Stimulated activated CD8-positive, alpha-beta memory T cell treated with anti-CD3 and anti-CD28 coated beads, Interleukin-15, amount 100 ng/mL, for 4 hours (primary cell): ENCODE measurements around the gene ENOX1.

ENCODE experiments used
- DNase-seq, 2 donors: peaks; one replicate each; pipeline ENCODE4 v3.0.0-alpha.2; 2020; ENCODE audit warnings: low read depth in 2 of 2

The ENOX1 gene

GRCh38 chr13:43785650-43786471, 911 bp downstream of the ENOX1 start:
- no peak for DNase-seq

GRCh38 chr13:43785261-43785649, 1.5 kb downstream of the ENOX1 start:
- DNase-seq: no peak

GRCh38 chr13:43784496-43784895, 2.3 kb downstream of the ENOX1 start:
- no peak for DNase-seq

- no peak for DNase-seq
Observed at GRCh38 chr13:43783820-43784219, 3.0 kb downstream of the ENOX1 start.

GRCh38 chr13:43782686-43783085, 4.1 kb downstream of the ENOX1 start:
- DNase-seq: no peak

- DNase-seq: no peak
Observed at GRCh38 chr13:43780666-43781065, 6.1 kb downstream of the ENOX1 start.

- DNase-seq: no peak
Observed at GRCh38 chr13:43776501-43777079, 10.2 kb downstream of the ENOX1 start.

- DNase-seq: no peak
Observed at GRCh38 chr13:43776006-43776405, 10.8 kb downstream of the ENOX1 start.

GRCh38 chr13:43773602-43774001, 13.2 kb downstream of the ENOX1 start:
- no peak for DNase-seq

GRCh38 chr13:43770871-43771270, 15.9 kb downstream of the ENOX1 start:
- no peak for DNase-seq

GRCh38 chr13:43769529-43769928, 17.2 kb downstream of the ENOX1 start:
- DNase-seq: no peak

GRCh38 chr13:43767341-43767931, 19.3 kb downstream of the ENOX1 start:
- no peak for DNase-seq

GRCh38 chr13:43766725-43767124, 20.0 kb downstream of the ENOX1 start:
- DNase-seq: no peak

- DNase-seq: no peak
Observed at GRCh38 chr13:43764349-43764748, 22.4 kb downstream of the ENOX1 start.

- DNase-seq: no peak
Observed at GRCh38 chr13:43763143-43763759, 23.5 kb downstream of the ENOX1 start.

- DNase-seq: no peak
Observed at GRCh38 chr13:43761616-43762315, 25.0 kb downstream of the ENOX1 start.

- DNase-seq: no peak
Observed at GRCh38 chr13:43760257-43760656, 26.5 kb downstream of the ENOX1 start.

GRCh38 chr13:43758834-43759233, 27.9 kb downstream of the ENOX1 start:
- DNase-seq: no peak

- no peak for DNase-seq
Observed at GRCh38 chr13:43757266-43757665, 29.5 kb downstream of the ENOX1 start.

GRCh38 chr13:43755844-43756243, 30.9 kb downstream of the ENOX1 start:
- no peak for DNase-seq

- DNase-seq: no peak
Observed at GRCh38 chr13:43751624-43752023, 35.1 kb downstream of the ENOX1 start.

- DNase-seq: no peak
Observed at GRCh38 chr13:43749503-43749902, 37.3 kb downstream of the ENOX1 start.
